ENCODE measurements around the gene RBM28.
A peak's percentile ranks its signal among the peaks of the same experiment; 100 is the strongest.

RBM28 gene

DNA sequence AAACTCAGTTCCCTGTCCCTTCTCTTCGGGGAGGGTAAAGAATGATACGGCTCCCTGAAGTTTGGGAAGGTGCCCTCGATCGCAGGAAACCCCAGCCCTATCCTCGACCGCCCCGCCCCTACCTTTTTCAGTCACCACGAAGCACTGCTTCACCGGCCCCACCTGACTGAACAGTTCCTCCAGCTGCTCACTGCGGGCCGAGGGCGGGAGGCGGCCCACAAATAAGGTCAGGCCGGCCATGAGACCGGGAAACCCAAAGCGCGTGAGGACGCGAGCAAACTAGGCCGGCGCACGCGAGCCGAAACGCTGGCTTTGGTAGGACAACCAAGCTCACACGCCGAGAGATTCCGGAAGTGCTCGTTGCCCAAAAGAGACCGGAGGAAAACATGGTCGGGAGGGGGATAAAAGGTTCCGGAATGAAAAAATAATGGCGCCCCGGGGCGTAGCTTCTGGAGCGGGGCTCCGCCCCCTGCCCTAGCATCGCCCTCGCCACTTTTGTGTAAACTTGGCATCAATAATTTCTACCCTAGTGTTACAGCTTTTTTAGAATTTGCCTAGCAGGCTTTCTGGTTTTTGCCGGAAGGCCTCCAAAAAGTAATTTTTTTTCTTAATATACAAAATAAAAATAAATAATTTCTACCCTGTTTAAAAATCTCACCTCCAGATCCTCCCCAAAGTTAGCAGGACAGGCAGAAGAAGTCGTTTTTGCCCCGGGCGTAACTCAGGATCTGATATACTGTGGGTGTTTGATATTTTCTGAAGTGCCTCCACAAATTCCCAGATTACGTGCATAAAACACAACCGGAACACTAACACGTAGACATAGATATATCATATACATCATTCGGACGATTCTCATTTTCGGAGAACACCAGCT is at the start of gene RBM28:
RBM28 (minus strand) TSS at position 355 of the 877 bp plus-strand sequence; CDS start at position 240, 115 bp downstream.
- FAIRE-seq = no peak
- peak; percentile 87 for DNase-seq (ENCODE audit: low spot score)

- no peak for DNase-seq (ENCODE audit: low spot score)
- FAIRE-seq = no peak
Observed at GRCh38 chr7:128392446-128393327, 49.0 kb upstream of the RBM28 start.

DNA sequence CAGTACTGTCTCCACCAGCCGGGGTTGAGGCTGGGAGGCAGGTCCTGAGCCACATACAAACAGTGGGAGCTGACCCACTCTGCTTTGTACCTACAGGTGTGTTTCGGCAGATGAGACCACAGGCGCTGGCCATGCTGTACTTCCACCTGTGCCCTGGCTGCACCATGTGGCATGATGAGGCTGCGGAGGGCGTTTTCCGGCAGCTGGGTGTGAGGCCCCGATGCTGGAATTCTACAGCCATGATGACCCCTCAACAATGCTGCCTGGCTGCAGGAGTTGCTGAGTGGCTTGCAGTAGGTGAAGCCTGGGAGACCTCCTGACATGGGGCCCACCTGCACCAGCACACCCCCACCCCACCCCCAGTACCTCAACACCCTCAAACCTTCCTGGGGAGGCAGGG is 48.1 kb upstream of the RBM28 start:
- no peak for DNase-seq (ENCODE audit: low spot score)
- no peak for FAIRE-seq

GRCh38 chr7:128390871-128391565 is 47.3 kb upstream of the RBM28 start:
- FAIRE-seq (no peak), DNase-seq (ENCODE audit: low spot score) (no peak)

DNA sequence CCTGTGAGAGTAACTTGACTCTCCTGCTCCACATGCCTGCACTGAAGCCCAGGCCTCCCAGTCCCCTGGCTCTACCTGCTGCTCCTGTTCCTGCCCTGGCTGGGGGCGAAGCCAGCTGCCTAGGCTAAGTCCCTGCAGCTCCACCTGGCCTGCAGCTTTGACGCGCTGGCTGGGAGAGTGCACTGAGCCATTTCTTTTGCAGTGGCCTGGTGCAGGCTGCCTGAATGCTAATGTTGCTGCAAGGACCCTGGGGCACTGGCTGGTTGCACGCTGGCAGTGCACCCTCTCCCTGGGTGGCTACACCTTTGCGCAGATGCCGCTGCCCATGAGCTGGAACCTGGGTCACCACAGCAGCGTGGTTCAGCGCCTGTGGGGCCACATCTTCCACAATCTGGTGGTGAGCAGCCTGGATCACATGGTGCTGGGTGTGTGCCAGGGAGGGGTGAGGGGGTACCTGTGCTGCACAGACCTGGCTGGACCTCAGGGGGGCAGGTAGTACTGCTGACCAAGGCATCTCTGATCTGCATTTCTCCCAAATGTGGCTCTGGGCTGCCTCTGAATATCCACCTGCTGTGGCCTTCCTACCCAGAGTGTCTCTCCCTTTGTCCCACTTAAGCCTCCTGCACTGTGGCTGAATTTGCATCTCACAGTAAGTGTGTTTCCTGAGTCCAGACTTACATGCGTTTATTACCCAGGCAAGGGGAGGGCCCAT is 46.1 kb upstream of the RBM28 start:
- FAIRE-seq = no peak
- DNase-seq (ENCODE audit: low spot score) = no peak

GRCh38 chr7:128389085-128389617 is 45.4 kb upstream of the RBM28 start:
- DNase-seq (ENCODE audit: low spot score) (no peak), FAIRE-seq (no peak)

DNA sequence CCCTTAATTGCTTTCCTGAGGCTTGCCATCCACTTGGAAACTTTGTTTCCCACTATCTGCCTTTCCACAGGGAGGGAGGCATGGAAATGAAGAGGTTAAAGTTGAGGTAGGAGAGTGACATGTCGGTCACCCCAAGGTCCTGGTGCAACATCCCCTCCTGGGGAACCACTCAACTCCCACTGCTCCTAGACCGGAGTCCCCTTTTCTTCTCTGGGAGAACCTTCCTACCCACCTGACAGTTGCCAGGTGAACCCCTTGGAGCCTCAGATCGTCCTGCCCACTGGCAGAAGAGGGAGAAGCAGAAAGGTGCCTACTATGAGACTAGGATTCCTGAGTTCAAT is 44.4 kb upstream of the RBM28 start:
- no peak for FAIRE-seq

GRCh38 chr7:128387216-128388144 is 43.8 kb upstream of the RBM28 start:
- no peak for FAIRE-seq
- peak; percentile 77 for DNase-seq (ENCODE audit: low spot score)

More for the DNA sequence above, 44.4 kb upstream of the RBM28 start:
- DNase-seq (ENCODE audit: low spot score) = no peak

- FAIRE-seq (no peak), DNase-seq (ENCODE audit: low spot score) (no peak)
Observed at GRCh38 chr7:128385988-128386925, 42.5 kb upstream of the RBM28 start.

- FAIRE-seq (no peak), DNase-seq (ENCODE audit: low spot score) (no peak)
Observed at GRCh38 chr7:128384726-128385125, 41.0 kb upstream of the RBM28 start.

GRCh38 chr7:128383776-128384175 is 40.1 kb upstream of the RBM28 start:
- FAIRE-seq = no peak
- DNase-seq (ENCODE audit: low spot score) = no peak

- no peak for DNase-seq (ENCODE audit: low spot score)
- FAIRE-seq = no peak
Observed at GRCh38 chr7:128381161-128381821, 37.6 kb upstream of the RBM28 start.

DNA sequence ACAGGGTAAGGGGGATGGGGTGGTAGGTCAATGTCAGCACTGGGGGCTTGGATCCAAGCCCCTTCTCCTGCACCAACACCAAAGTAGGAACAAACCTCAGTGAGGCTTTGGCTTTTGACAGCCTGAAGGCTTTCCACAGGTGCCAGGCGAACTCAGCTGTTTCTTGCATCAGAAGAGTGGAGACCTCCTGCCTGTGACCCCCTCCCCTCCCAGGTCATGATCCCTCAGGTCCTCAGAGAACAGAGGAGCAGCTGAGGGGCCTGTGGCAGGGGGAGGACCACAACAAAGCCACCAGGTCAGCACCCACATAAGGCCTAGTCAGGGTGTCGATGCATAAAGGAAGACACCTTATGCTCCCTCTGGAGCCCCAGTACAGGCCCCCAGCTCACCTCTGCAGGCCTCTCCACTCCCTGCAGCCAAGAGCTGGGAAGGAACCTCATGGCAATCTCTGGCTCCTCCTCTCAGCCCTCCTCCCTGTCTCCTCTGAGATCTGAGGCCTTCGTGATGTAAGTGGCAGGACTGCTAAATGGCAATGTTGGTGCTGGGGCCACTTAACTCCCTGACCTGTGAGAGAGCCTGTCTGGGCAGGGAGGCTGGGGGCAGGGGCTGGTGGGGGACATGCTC is 36.9 kb upstream of the RBM28 start:
- no peak for FAIRE-seq
- no peak for DNase-seq (ENCODE audit: low spot score)

- DNase-seq (ENCODE audit: low spot score) (no peak), FAIRE-seq (no peak)
Observed at GRCh38 chr7:128379900-128380479, 36.3 kb upstream of the RBM28 start.

DNA sequence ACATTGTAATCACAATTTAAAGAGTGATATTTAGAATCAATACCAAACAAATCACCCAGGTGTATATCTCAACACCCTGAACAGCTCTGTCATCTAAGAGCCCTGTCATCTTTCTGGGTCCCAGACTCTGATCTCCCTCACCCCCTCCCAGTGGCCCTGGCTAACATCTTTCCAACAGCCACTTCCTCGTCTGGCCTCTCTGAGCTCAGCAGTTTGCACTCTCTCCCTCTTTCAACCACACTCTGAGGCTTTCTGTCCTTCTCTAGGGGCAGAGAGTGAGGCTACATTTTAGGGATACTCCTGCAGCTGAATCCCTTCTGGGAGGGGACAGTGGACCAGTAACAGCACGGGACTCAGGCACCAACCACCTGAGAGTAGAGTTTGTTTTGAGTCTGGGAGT is 34.9 kb upstream of the RBM28 start:
- DNase-seq (ENCODE audit: low spot score) = no peak
- no peak for FAIRE-seq

DNA sequence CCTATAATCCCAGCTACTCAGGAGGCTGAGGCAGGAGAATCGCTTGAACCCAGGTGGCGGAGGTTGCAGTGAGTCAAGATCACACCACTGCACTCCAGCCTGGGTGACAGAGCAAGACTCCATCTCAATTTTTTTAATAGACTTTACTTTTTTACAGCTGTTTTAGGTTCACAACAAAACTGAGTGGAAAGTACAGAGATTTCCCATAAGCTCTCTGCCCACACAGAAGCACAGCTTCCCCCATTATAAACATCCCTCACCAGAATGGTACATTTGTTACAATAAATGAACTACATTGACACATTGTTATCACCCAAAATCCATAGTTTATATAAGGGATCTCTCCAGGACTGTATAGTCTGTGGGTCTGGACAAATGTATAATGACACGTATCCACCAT is 32.4 kb upstream of the RBM28 start:
- DNase-seq (ENCODE audit: low spot score) (no peak), FAIRE-seq (no peak)

DNA sequence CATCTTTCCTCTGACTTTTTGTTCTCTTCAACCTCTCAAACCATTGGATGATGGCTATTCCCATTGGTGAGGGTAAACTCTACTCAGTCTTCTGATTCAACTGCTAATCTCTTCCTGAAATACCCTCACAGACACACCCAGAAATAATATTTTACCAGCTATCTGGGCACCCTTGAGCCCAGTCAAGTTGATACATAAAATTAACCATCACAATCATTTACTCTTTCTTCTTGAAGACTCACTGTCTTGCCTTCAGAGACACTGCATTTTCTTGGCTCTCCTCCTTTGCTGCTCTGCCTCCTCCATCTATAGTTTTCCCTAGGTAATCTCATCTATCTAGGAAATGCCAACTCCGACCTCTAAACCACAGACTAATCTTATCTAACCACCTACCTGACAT is 30.3 kb upstream of the RBM28 start:
- FAIRE-seq = no peak
- no peak for DNase-seq (ENCODE audit: low spot score)

Measured in urothelium cell line (cell line).